ENCODE data around the gene NOXO1. TPM values are rescaled to one million over a fixed set of nuclear protein-coding genes. Genes with fewer than 3 reads are reported as not detected.

The NOXO1 gene
- total RNA-seq = 0.32 TPM in 1 of 2 replicates, not detected in the other

GRCh38 chr16:1981398-1981836, at the start of gene NOXO1:
Gene NOXO1 (minus strand): TSS chr16:1981469. CDS start chr16:1981179, 290 bp downstream.

GRCh38 chr16:2026461-2027023, 45.3 kb upstream of the NOXO1 start, which contains the start of gene NHERF2:
Gene NHERF2 (plus strand): TSS chr16:2026902. CDS start chr16:2027006, 104 bp downstream.

GRCh38 chr16:2019518-2019920, 38.2 kb upstream of the NOXO1 start, which contains the start of gene NPW:
Gene NPW (plus strand): TSS chr16:2019785.

GRCh38 chr16:2009791-2010510, 28.7 kb upstream of the NOXO1 start, which contains the start of gene ZNF598:
Gene ZNF598 (minus strand): TSS chr16:2009821.

GRCh38 chr16:1989209-1990100, 8.2 kb upstream of the NOXO1 start, which contains the start of gene SYNGR3:
Gene SYNGR3 (plus strand): TSS chr16:1989970. CDS start chr16:1990103, 133 bp downstream.

GRCh38 chr16:1983544-1984346, 2.5 kb upstream of the NOXO1 start, which contains the start of gene GFER:
Gene GFER (plus strand): TSS chr16:1984193. CDS start chr16:1984219, 26 bp downstream.

GRCh38 chr16:1971796-1972489, 9.3 kb downstream of the NOXO1 start, which contains the start of gene TBL3:
Gene TBL3 (plus strand): TSS chr16:1972053. CDS start chr16:1972165, 112 bp downstream.

GRCh38 chr16:1966460-1966859, 14.8 kb downstream of the NOXO1 start, which contains the start of gene RNF151:
Gene RNF151 (plus strand): TSS chr16:1966856. CDS start chr16:1966882, 26 bp downstream.

GRCh38 chr16:1964506-1965395, 16.5 kb downstream of the NOXO1 start, which contains the start of gene RPS2:
Gene RPS2 (minus strand): TSS chr16:1964826. CDS start chr16:1964625, 201 bp downstream.

GRCh38 chr16:1959269-1960039, 21.8 kb downstream of the NOXO1 start, which contains the start of gene NDUFB10:
Gene NDUFB10 (plus strand): TSS chr16:1959538. CDS start chr16:1959625, 87 bp downstream.

GRCh38 chr16:1942810-1943726, 38.2 kb downstream of the NOXO1 start, which contains the start of gene MSRB1:
Gene MSRB1 (minus strand): TSS chr16:1943199. CDS start chr16:1943156, 43 bp downstream.

Other genes starting within 250 kb of the NOXO1 start
- 70.0 and 79.8 TPM in 2 replicates for gene NME3, start 209.9 kb downstream of the NOXO1 start, total RNA-seq
- 3.1 and 4.5 TPM in 2 replicates for gene EME2, start 208.7 kb downstream of the NOXO1 start, total RNA-seq
- gene MRPS34, start 208.3 kb downstream of the NOXO1 start, total RNA-seq = 65.7 and 84.4 TPM in 2 replicates
- 30.1 and 36.5 TPM in 2 replicates for gene SPSB3, start 198.9 kb downstream of the NOXO1 start, total RNA-seq
- gene NUBP2, start 198.5 kb downstream of the NOXO1 start, total RNA-seq = 64.0 and 92.1 TPM in 2 replicates
- not detected in 2 replicates for gene IGFALS, start 187.8 kb downstream of the NOXO1 start, total RNA-seq
- gene HAGH, start 154.6 kb downstream of the NOXO1 start, total RNA-seq = 66.8 and 85.2 TPM in 2 replicates
- 35.6 and 42.2 TPM in 2 replicates for gene FAHD1, start 154.3 kb downstream of the NOXO1 start, total RNA-seq
- gene MEIOB, start 109.3 kb downstream of the NOXO1 start, total RNA-seq = 0.18 TPM in 1 of 2 replicates, not detected in the other
- gene HS3ST6, start 63.1 kb downstream of the NOXO1 start, total RNA-seq = not detected in 2 replicates
- gene MSRB1, start 38.3 kb downstream of the NOXO1 start, total RNA-seq = 11.8 and 13.7 TPM in 2 replicates
- gene RPL3L, start 26.8 kb downstream of the NOXO1 start, total RNA-seq = not detected in 2 replicates
- gene NDUFB10, start 21.9 kb downstream of the NOXO1 start, total RNA-seq = 216 and 235 TPM in 2 replicates
- gene RPS2, start 16.6 kb downstream of the NOXO1 start, total RNA-seq = 2,750 and 3,500 TPM in 2 replicates
- gene RNF151, start 14.6 kb downstream of the NOXO1 start, total RNA-seq = not detected in 2 replicates
- gene TBL3, start 9.4 kb downstream of the NOXO1 start, total RNA-seq = 45.9 and 50.2 TPM in 2 replicates
- 16.2 and 45.2 TPM in 2 replicates for gene GFER, start 2.7 kb upstream of the NOXO1 start, total RNA-seq
- gene SYNGR3, start 8.5 kb upstream of the NOXO1 start, total RNA-seq = 5.2 and 6.6 TPM in 2 replicates
- 29.2 and 39.2 TPM in 2 replicates for gene ZNF598, start 28.4 kb upstream of the NOXO1 start, total RNA-seq
- 1.6 TPM in 1 of 2 replicates, not detected in the other for gene NPW, start 38.3 kb upstream of the NOXO1 start, total RNA-seq
- 116 and 122 TPM in 2 replicates for gene NHERF2, start 45.4 kb upstream of the NOXO1 start, total RNA-seq
- 14.4 and 34.5 TPM in 2 replicates for gene NTHL1, start 66.4 kb upstream of the NOXO1 start, total RNA-seq
- 47.3 and 66.4 TPM in 2 replicates for gene TSC2, start 66.5 kb upstream of the NOXO1 start, total RNA-seq
- gene PKD1, start 154.4 kb upstream of the NOXO1 start, total RNA-seq = 150 and 153 TPM in 2 replicates
- not detected in 2 replicates for gene RAB26, start 167.2 kb upstream of the NOXO1 start, total RNA-seq
- 49.9 and 67.0 TPM in 2 replicates for gene TRAF7, start 174.3 kb upstream of the NOXO1 start, total RNA-seq
- under 0.01 and 0.54 TPM in 2 replicates for gene CASKIN1, start 215.1 kb upstream of the NOXO1 start, total RNA-seq
- gene MLST8, start 224.0 kb upstream of the NOXO1 start, total RNA-seq = 39.5 and 45.2 TPM in 2 replicates
- gene BRICD5, start 229.4 kb upstream of the NOXO1 start, total RNA-seq = 0.49 and 2.5 TPM in 2 replicates
- gene PGP, start 233.4 kb upstream of the NOXO1 start, total RNA-seq = 7.6 and 12.6 TPM in 2 replicates
- 19.9 and 34.7 TPM in 2 replicates for gene E4F1, start 242.1 kb upstream of the NOXO1 start, total RNA-seq